NK-92 treated with Interleukin-12 subunit alpha and Interleukin-12 subunit beta, amount 100 ng/mL, for 24 hours (cell line): ENCODE results near the gene COPS7B.

ENCODE experiments used
- DNase-seq: peaks from one replicate; lab custom pipeline; 2025; lab: John Stamatoyannopoulos, UW

COPS7B gene

DNA sequence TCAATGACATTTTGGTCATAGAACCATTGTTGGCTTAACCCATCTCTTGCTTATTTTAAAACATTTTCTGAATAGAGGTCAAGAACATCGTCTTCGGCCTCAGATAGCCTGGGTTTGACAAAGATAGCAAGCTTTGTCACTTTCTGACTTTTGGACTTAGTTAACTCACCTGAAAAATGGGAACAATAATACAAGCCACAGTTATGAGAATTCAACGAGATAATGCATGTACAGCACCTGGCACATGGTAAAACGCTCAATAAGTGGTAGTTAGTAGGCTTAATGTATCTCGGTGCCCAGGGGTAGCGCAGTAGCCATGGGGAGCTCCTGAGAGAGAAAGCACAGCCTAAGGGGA lies 446 bp upstream of the COPS7B start:
- DNase-seq = no peak

DNA sequence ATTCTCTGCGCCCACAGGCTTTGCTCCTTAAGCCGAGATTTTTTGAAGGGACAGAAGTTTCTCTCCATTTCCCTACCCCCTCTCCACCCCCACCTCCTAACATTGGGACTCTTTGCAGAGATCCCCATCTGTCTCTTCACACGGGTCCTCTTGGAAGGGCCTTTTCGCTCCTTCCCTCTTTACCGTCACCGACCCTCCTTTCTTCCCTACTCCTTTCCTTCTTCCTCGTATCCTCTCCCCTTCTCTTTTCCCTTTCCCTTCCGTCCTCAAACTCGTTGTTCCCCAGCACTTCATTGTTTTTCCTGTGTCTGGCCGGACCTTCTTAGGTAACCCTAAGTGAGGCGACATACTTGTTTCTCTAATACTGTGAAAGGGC lies 660 bp downstream of the COPS7B start:
- no peak for DNase-seq

DNA sequence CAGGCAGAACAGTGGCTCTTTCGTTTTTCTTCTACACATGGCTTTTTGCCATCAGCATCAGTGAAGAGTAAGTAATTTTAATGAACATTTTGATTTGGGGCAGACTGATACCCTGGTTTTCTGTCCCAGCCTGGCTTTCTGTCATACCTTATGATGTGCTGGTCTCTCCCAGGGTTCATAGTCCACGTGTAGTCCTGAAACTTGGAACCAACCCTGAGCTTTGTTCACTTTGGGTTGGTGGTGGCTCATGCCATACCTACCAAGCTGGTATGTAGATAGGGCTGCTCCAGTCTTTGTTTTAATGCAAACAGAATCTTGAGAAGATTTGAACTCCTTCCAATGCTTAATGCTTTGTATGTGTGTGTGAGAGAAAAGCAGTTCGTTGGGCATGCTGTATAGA lies 4.9 kb downstream of the COPS7B start:
- no peak for DNase-seq

DNA sequence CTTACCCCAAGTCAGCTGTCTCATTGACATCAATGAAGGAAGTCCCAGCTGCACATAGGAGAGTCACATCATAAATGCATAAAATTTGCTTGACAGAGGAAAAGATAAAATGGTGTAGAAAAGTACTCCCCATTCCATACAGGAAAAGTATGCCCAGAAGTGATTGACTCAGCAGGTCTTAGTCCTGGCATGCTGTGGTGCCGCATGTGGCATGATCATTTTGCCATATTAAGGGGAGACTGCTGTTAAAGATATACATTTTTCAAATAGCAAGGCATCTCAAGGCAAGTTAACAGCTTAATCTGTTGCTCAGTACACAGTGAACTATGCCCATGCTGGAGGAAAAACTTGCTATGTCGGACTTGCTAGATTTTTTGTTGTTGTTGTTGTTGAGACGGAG lies 8.1 kb downstream of the COPS7B start:
- no peak for DNase-seq

DNA sequence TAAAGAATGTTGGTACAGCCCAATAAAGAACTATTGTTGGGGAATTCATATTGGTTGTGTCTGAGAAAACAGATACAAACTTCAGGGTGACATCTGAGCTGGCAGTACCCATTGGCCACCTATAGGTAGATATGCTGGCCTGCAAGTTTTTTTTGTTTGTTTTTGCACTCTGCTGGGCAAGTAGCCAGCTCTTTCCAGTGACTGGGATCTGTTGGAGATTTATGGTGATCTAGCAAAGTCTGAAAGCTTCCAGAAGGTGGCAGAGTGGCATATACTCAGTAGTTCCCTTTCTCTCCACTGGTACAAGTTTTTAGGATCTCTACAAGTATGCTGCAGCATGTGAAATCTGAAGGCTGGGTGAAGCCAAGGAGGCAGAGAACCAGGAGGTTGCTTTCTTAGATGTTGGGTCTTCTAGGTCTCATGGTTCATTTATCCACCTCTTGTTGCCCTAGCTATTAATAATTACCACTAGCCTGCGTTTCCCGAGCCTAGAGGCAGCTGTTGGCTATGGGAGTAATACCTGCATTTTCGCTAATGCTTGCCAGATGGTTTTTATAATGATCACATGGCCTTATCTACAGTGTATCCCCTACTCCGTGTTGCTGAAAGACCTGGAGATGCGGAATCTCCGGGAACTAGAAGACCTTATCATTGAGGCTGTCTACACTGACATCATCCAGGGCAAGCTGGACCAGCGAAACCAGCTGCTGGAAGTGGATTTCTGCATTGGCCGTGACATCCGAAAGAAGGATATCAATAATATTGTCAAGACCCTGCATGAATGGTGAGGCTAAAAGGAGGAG lies 9.5 kb downstream of the COPS7B start:
- DNase-seq = no peak

DNA sequence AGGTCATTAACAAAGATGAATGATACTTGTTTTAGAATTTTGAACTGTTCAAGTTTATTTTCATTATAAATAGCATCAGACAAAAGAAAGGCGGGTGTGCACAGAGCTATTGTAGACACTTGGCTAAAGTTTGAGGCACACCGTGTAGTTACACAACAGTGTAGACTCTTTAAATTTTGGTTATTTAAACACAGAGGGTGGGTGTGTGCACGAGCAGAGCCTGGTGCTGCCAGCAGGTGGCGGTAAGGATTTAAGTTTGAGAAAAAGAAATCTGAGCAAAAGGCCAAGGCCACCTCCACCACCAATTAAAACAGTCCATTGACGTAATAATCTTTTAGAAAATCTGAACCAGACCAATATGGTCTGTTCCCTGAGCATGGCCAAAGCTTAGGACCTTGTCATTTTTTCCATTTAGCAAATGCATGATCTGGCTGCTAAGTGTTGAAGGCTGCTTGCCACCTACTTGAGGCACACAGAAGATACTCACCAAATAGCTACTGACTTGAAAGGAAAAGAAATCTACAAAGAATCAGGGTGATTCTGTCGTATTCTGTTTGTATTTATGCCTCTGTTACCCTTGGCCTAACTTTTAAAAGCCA lies 14.3 kb downstream of the COPS7B start:
- no peak for DNase-seq

DNA sequence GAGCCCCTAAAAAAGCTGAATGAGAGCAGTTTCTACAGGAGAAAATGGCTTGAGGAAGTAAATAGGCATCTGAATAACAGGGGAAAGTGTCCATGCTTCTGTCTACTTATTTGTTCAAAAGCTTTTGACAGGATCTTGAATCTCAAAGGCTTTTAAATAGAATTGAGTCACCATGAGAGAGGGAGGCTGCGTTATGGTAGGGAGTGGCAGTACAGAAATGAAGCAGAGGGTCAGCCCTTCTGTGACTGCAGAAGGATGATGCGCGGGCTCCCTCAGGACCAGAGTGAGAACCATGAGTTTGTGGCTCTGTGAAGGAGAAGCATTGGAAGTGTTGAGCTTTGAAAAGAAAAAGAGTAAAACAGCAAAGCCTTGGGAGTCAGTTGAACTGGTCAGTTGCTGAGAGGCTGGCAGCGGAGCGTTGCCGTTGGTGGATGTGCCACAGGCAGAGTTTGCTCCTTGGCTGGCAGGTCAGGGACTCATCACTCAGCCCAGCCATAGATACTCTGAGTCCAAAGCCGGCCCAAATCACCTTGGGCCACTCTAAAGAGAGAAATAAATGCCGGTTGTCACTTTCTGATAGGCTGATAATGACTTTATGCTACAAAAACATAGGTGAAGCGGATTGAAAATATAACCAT lies 17.4 kb downstream of the COPS7B start:
- DNase-seq = no peak

DNA sequence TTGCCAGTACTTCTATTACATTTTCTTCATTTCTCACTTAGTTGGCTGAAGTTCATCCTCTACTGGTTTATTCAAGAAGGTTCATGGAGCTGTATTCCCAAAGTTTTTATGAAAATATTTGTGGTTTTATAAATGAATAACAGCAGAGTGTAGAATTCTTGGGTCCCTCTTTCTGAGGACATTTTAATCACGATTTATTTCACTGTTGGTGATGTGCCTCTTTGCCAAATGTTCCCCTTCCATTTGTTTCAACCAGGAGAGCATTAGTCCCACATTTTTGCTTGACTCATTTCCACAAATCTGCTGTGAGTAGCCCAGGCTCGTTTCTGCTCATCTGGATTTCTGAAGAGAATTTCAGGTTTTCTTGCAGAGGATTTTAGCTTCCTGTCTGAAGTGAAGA lies 20.8 kb downstream of the COPS7B start:
- no peak for DNase-seq

DNA sequence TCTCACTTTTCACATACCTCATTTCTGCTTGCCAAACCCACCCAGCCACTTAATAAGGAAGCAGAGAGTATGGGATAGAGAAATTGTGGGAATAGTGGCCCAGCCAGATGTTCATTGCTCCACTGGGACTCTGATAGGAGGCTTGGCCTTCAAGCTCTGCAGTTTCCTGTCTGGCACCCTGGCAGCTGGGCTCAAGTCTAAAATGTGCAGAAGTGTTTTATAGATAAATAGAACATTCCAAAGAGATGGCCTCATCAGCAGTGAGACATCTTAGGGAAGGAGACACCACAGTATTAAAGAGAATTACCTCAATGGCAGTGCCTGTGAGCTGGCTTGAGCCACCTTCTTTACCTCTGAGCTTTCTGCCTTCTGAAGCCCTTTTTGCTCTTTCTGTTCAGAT lies 24.7 kb downstream of the COPS7B start:
- DNase-seq = no peak

DNA sequence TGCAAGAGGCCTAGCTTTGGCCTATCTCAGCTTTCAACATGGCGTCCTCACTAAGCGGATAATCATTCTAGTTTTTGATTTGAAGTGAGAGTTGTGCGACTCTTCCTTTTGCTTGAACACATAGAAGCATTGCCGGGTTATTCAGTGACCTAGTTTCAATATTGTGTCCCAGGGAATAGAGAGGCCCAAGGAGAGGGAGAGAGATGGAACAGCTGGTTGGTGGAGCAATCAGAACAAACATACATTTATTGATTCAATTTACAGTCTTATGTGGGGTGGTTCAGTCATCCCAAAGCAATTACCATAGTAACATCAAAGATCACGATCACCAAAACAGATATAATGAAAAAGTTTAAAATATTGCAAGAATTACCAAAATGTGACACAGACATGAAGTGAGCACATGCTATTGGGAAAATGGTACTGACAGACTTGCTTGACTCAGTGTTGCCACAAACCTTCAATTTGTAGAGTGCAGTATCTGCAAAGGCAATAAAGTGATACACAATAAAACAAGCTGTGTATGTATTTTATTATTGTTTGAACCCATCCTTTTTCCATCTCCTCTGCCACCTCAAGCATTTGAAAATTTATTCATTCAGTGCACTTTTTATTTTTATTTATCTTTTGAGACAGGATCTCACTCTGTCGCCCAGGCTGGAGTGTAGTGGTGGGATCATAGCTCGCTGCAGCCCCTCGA lies 30.2 kb downstream of the COPS7B start:
- no peak for DNase-seq

DNA sequence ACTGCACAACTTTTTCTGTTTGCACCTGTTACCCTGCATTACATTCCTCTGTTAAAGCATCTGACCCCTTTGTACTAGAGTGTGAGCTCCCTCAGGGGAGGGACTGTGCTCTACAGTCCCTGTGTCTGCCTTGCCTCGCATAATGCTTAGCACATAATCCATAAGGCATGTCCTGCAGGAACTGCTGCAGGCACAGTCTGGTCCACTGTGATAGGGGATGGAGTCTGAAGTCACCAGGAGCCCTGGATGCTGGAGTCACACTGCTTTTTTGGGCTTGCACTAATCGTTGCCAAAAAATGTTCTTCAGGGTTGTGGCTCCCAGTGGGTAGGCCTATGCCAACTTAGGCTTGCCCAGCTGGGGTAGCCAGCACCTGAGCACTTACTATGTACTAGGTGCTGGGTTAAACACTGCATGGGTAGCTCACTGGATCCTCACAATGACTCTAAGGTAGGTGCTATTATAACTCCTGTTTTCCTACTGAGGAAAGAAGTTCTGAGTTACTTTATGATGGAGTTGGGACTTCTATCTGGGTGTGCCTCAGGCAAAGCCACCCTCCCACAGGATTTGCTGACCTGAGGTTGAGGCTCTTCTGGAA lies 33.3 kb downstream of the COPS7B start:
- no peak for DNase-seq

DNA sequence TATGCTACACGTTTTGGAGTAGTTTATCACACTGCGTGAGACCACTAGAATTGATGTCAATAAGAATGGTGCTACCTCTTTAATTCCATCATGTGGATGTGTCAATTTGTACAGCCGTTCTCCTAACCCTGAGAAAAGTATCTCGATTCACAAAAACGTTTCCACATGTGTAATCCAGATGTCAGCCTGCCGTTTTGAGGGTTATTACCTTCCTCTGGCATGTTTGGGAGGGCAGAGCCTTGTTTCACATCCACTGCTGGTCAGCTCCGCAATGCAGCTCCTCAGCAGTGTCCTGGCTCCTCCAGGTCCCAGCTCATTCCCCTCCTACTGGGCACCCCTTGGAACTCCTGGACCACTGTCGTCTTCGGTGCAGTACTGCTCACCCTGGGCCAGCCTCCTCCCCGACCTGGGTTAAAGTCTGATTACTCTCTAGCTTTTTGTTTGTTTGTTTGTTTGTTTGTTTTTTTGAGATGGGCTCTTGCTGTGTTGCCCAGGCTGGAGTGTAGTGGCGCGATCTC lies 34.6 kb downstream of the COPS7B start:
- no peak for DNase-seq

DNA sequence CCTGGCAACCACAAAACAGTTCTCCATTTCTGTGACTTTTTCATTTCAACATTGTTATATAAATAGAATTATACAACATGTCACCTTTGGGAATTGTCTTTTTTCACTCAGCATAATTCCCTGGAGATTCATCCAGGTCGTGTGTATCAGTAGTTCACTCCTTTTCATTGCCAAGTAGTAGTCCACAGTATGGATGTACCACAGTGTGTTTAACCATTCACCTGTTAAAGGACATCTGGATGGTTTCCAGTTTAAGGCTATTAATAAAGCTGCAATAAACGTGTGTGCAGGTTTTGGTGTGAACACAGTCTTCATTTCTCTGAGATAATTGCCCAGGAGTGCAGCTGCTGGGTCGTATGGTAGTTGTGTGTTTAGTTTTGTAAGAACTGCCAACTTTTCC lies 35.7 kb downstream of the COPS7B start:
- DNase-seq = no peak

DNA sequence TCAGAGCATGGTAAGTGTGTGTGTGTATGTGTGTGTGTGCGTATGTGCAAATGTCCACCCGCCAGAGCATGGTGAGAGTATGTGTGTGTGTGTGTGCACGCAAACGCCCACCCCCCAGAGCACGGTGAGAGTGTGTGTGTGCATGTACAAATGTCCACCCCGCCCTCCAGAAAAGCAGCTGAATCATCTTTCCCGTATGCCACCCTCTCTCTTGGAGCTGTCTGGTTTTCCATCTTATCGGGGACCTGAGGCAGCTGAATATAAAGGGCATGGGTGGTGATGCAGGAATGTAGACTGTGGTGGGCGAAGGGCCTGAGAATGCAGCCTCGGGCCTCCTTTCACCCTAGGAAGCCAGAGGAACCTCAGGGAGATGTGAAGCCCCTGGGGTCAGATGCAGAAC lies 66.9 kb downstream of the COPS7B start:
- DNase-seq = no peak

DNA sequence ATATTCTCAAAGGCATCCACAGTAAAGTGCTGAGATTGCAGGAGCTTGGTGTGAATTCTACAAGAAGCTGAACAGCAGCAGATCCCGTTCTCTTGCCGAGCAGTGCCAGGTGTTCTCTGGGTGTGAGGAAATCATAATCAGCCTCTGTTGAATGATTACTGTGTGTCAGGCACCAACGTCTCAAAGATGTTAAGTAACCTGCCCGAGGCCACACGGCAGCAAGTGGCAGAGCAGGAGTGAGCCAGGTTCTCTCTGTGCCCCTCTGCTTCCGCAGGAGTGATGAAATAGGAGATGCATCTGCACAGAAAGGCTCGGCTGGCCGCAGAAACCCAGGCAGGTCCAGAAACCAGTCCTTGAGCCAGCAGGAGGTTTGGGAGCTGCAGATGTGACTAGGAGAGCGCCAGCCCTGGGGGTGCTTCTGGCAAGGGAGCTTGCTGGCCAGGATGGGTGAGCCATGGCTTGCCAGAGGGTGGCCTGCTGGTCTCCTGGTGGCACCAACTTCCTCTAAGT lies 68.4 kb downstream of the COPS7B start:
- DNase-seq = no peak

DNA sequence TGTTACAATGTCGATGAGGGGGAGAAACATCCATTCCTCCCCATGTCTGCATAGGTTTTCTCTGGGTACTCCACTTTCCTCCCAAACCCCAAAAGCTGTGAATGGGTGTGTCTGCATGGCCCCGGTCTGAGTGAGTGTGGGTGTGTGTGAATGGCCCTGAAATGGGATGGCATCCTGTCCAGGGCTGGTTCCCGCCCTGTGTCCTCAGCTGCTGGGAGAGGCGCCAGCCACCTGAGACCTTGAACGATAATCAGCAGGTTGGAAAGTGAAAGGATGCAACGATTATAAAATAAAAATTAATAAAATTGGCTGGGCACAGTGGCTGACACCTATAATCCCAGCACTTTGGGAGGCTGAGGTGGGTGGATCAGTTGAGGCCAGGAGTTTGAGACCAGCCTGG lies 70.7 kb downstream of the COPS7B start:
- no peak for DNase-seq
